Measurements from ENCODE around the gene DAO. TPM values are rescaled to one million over a fixed set of nuclear protein-coding genes. Genes with fewer than 3 reads are reported as not detected.
A peak's percentile ranks its signal among the peaks of the same experiment; 100 is the strongest.

The DAO gene
- total RNA-seq, 1 donor from 2014 or later = 0.41 TPM

- Mint-ChIP-seq H3K27ac (ENCODE audit: unreplicated experiment) (peak overlapping the region; percentile 21), H3K4me3 (ENCODE audit: unreplicated experiment) (peak overlapping the region; percentile 54), H3K36me3 (ENCODE audit: low read depth, unreplicated experiment) (peaks cover 50% of the 10 kb centered on the region), H3K4me1 (ENCODE audit: unreplicated experiment) (peaks cover 41% of the 10 kb centered on the region), H3K27me3 (ENCODE audit: unreplicated experiment) (no peaks in the 10 kb centered on the region), H3K9me3 (ENCODE audit: unreplicated experiment) (no peaks in the 10 kb centered on the region)
- DNase-seq (ENCODE audit: low spot score) = no peak
- no peak for TF ChIP-seq CTCF (IDR thresholded peaks at IDR 0.05; ENCODE audit: unreplicated experiment)
Measured at GRCh38 chr12:108833355-108833733, 46.5 kb upstream of the DAO start.

- no peak for DNase-seq (ENCODE audit: low spot score)
- Mint-ChIP-seq H3K9me3 (ENCODE audit: unreplicated experiment) (no peaks in the 10 kb centered on the region), H3K36me3 (ENCODE audit: low read depth, unreplicated experiment) (peaks cover 48% of the 10 kb centered on the region), H3K27me3 (ENCODE audit: unreplicated experiment) (no peaks in the 10 kb centered on the region), H3K4me3 (ENCODE audit: unreplicated experiment) (peak overlapping the region; percentile 31), H3K4me1 (ENCODE audit: unreplicated experiment) (peaks cover 41% of the 10 kb centered on the region), H3K27ac (ENCODE audit: unreplicated experiment) (peak overlapping the region; percentile 80)
- no peak for TF ChIP-seq CTCF (IDR thresholded peaks at IDR 0.05; ENCODE audit: unreplicated experiment)
Measured at GRCh38 chr12:108833757-108834472, 46.0 kb upstream of the DAO start.

- H3K27ac Mint-ChIP-seq (ENCODE audit: unreplicated experiment) = peak overlapping the region; percentile 10
- peaks cover 49% of the 10 kb centered on the region for H3K36me3 Mint-ChIP-seq (ENCODE audit: low read depth, unreplicated experiment)
- H3K27me3 Mint-ChIP-seq (ENCODE audit: unreplicated experiment) = no peaks in the 10 kb centered on the region
- H3K9me3 Mint-ChIP-seq (ENCODE audit: unreplicated experiment) = no peaks in the 10 kb centered on the region
- H3K4me3 Mint-ChIP-seq (ENCODE audit: unreplicated experiment) = peak overlapping the region; percentile 34
- TF ChIP-seq CTCF (IDR thresholded peaks at IDR 0.05; ENCODE audit: unreplicated experiment) = no peak
- DNase-seq (ENCODE audit: low spot score) = no peak
- H3K4me1 Mint-ChIP-seq (ENCODE audit: unreplicated experiment) = peaks cover 57% of the 10 kb centered on the region
Measured at GRCh38 chr12:108835860-108836634, 43.8 kb upstream of the DAO start.

GRCh38 chr12:108837239-108837638 is 42.7 kb upstream of the DAO start:
- DNase-seq (ENCODE audit: low spot score) = no peak
- Mint-ChIP-seq H3K4me3 (ENCODE audit: unreplicated experiment) (no peak overlapping the region), H3K36me3 (ENCODE audit: low read depth, unreplicated experiment) (peaks cover 55% of the 10 kb centered on the region), H3K9me3 (ENCODE audit: unreplicated experiment) (no peaks in the 10 kb centered on the region), H3K27me3 (ENCODE audit: unreplicated experiment) (no peaks in the 10 kb centered on the region), H3K27ac (ENCODE audit: unreplicated experiment) (peak overlapping the region; percentile 100), H3K4me1 (ENCODE audit: unreplicated experiment) (peaks cover 59% of the 10 kb centered on the region)
- TF ChIP-seq CTCF (IDR thresholded peaks at IDR 0.05; ENCODE audit: unreplicated experiment) = no peak

DNA sequence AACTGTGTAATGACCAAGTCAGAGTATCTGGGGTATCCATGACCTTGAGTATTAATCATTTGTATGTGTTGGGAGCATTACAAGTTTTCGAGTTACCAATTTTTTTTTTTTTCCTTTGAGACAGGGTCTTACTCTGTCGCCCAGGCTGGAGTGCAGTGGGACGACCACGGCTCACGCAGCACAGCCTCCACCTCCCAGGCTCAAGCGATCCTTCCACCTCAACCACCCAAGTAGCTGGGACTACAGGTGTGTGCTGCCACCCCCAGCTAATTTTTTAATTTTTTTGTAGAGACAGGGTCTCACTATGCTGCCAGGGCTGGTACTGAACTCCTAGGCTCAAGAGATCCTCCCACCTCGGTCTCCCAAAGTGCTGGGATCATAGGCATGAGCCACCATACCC is 42.2 kb upstream of the DAO start:
- Mint-ChIP-seq H3K4me1 (ENCODE audit: unreplicated experiment) (peaks cover 63% of the 10 kb centered on the region), H3K9me3 (ENCODE audit: unreplicated experiment) (no peaks in the 10 kb centered on the region), H3K36me3 (ENCODE audit: low read depth, unreplicated experiment) (peaks cover 55% of the 10 kb centered on the region), H3K4me3 (ENCODE audit: unreplicated experiment) (no peak overlapping the region), H3K27ac (ENCODE audit: unreplicated experiment) (peak overlapping the region; percentile 100), H3K27me3 (ENCODE audit: unreplicated experiment) (no peaks in the 10 kb centered on the region)
- no peak for TF ChIP-seq CTCF (IDR thresholded peaks at IDR 0.05; ENCODE audit: unreplicated experiment)
- no peak for DNase-seq (ENCODE audit: low spot score)

Measured in endothelial cell (in vitro differentiated cells).